ENCODE measurements around the gene TADA3.
A peak's percentile ranks its signal among the peaks of the same experiment; 100 is the strongest.

Gene TADA3

GRCh38 chr3:9754678-9755077 lies 37.6 kb downstream of the TADA3 start:
- no peak for DNase-seq

GRCh38 chr3:9750556-9751411 lies 41.5 kb downstream of the TADA3 start:
- DNase-seq = peak in 1 of 2 experiments; percentile 44

GRCh38 chr3:9749645-9750555 lies 42.4 kb downstream of the TADA3 start, which contains the start of gene OGG1:
Gene OGG1 (plus strand): TSS chr3:9749952. CDS start chr3:9750287, 335 bp downstream.
- peak; percentile 97 to 98 for DNase-seq

GRCh38 chr3:9749296-9749644 lies 43.0 kb downstream of the TADA3 start:
- DNase-seq = no peak

GRCh38 chr3:9748031-9748430 lies 44.2 kb downstream of the TADA3 start:
- DNase-seq = no peak

GRCh38 chr3:9747267-9747666 lies 45.0 kb downstream of the TADA3 start:
- DNase-seq = no peak

- DNase-seq = peak in 1 of 2 experiments; percentile 51
Measured at GRCh38 chr3:9746330-9746729, 45.9 kb downstream of the TADA3 start.

GRCh38 chr3:9745521-9745920 lies 46.8 kb downstream of the TADA3 start:
- DNase-seq = no peak

GRCh38 chr3:9744162-9744561 lies 48.1 kb downstream of the TADA3 start:
- DNase-seq = no peak

GRCh38 chr3:9743548-9743947 lies 48.7 kb downstream of the TADA3 start:
- no peak for DNase-seq

GRCh38 chr3:9742560-9742959 lies 49.7 kb downstream of the TADA3 start:
- no peak for DNase-seq

GRCh38 chr3:9739181-9739580 lies 53.1 kb downstream of the TADA3 start:
- no peak for DNase-seq

GRCh38 chr3:9736831-9737230 lies 55.4 kb downstream of the TADA3 start:
- DNase-seq = no peak

GRCh38 chr3:9732740-9733115 lies 59.5 kb downstream of the TADA3 start:
- DNase-seq = no peak

GRCh38 chr3:9732080-9732739 lies 60.1 kb downstream of the TADA3 start:
- peak; percentile 61 to 65 for DNase-seq

- peak; percentile 99 for DNase-seq
Measured at GRCh38 chr3:9731206-9732079, 60.8 kb downstream of the TADA3 start, which contains the start of gene BRPF1. Gene BRPF1 (plus strand): TSS chr3:9731735. CDS start chr3:9734141, 2,406 bp downstream.

GRCh38 chr3:9730657-9731205 lies 61.5 kb downstream of the TADA3 start:
- no peak for DNase-seq
